Hematopoietic multipotent progenitor cell treated with erythropoietin and hydrocortisone succinate and interleukin-3 and kit ligand, for 15 days (in vitro differentiated cells): Measurements from ENCODE around the gene FAHD2B.
"Not testable (repeated sequence)": the region's sequence is repeated elsewhere in the genome, so short reads cannot be mapped to it uniquely, and the experiment has no call there.

Source experiments
- DNase-seq: peaks from one replicate; pipeline ENCODE4 v3.0.0-alpha.2; 2015; ENCODE audit warnings: low spot score

Gene FAHD2B

GRCh38 chr2:97067279-97068004 lies 27.2 kb downstream of the FAHD2B start:
- no peak for DNase-seq

GRCh38 chr2:97066030-97066429 lies 28.7 kb downstream of the FAHD2B start:
- DNase-seq, result not testable (repeated sequence)

GRCh38 chr2:97062020-97062419 lies 32.7 kb downstream of the FAHD2B start:
- DNase-seq, result not testable (repeated sequence)

DNA sequence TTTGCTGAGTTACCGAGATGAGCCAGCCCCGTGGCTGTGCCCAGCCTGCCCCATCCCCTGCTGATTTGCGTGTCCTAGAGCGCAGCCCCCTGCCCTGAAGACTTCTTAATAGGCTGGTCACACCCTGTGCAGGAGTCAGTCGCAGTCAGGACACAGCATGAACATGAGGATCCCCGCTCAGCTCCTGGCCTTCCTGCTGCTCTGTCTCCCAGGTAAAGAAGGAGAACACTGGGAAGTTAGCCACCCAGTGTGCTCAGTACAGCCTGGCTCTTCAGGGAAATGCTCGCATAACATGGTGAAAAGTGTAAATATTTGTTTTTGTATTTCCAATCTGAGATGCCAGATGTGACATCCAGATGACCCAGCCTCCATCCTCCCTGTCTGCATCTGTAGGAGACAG lies 34.9 kb downstream of the FAHD2B start:
- DNase-seq, result not testable (repeated sequence)

DNA sequence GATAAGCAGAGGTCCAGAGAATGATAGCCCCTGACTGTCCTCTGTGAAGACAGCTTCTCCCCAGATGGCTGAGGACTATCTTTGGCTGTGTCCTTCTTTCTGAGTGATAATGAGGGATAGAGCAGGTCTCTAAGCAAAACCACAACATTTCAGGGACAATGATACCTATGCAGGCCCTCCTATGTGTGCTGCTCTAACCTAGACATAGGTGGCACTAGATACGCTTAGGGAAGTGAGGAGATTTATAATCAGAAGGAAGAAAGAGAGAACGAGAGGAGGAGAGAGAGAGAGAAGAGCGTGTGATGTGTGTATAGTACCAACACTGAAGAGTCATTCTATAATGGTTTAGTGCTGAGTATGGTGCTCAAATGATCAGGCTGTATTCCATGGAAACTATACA lies 38.5 kb downstream of the FAHD2B start:
- DNase-seq, result not testable (repeated sequence)

DNA sequence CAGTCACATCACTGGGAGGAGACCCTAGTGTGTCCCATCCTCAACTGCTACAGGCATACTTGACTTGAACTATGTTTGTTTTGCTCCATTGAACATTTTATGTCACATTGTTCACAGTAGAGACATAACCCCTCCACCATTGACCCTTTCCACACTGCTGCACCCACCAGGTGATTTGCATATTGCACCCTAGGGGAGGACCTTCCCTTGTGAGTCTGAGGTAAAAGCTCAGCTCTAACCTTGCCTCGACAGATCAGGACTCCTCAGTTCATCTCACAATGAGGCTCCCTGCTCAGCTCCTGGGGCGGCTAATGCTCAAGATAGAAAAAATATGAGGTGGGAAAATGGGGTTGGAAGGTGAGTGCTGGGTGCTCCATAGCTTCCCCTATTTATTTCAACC lies 44.6 kb downstream of the FAHD2B start:
- DNase-seq, result not testable (repeated sequence)

DNA sequence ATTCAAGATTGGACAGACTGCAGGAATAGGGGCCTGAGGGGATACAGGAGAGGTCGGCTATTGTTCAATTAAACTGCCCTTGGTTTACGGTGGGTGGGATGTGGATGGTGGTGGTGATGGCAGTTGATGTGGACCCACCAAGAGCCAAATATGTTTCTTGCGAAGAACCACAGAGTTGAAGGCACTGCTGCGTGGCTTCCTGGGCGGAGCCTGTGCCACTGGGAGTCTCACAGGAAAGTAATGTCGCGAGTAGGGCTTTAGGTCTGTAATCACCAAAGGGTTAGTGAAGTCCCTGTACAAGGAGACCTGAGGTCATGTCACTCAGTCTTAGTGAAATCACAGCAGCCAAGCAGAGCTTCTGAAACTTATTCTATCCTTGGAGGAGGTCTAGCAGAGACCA lies 46.2 kb downstream of the FAHD2B start:
- not testable (repeated sequence) for DNase-seq

- not testable (repeated sequence) for DNase-seq
Measured at GRCh38 chr2:97046676-97047075, 48.0 kb downstream of the FAHD2B start.

DNA sequence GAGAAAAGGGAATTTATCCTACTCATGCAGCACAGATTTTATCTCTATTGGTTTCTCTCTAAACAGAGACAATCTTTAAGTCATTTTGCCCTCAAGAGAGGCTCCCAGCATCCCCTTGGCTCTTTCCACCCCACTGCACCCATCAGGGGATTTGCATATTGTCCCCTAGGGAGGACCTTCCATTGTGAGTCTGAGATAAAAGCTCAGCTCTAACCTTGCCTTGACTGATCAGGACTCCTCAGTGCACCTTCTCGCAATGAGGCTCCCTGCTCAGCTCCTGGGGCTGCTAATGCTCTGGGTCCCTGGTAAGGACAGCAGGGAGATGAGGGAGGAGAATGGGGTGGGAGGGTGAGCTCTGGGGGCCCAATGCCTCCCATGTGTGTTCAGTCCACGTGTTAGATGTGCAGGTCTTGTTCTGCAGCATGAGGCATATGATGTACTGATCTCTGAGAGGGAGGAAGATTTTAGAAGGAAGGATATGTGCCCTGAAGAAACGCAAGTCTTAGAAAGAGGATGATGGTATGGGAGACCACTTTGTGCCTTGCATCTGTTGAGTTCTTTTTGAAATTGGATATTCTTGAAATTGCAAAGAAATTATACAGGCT lies 48.7 kb downstream of the FAHD2B start:
- not testable (repeated sequence) for DNase-seq
